Measurements from ENCODE around the gene IFT172. TPM values are rescaled to one million over a fixed set of nuclear protein-coding genes. Genes with fewer than 3 reads are reported as not detected.

The IFT172 gene
- total RNA-seq, 1 experiment from 2014 or later, result 26.2 TPM

- Histone ChIP-seq H3K79me2 (ENCODE audit: low read depth) (peaks cover 5% of the 10 kb centered on the region; the same call in 1 of the 2 replicates), H3K4me1 (replicated peaks; ENCODE audit: insufficient read depth) (peaks cover 17% of the 10 kb centered on the region), H4K20me1 (ENCODE audit: insufficient read depth) (no peaks in the 10 kb centered on the region; the same call in 1 of the 2 replicates), H3K9me2 (ENCODE audit: insufficient read depth) (no peaks in the 10 kb centered on the region), H3K27me3 (ENCODE audit: insufficient read depth, low read depth) (no peaks in the 10 kb centered on the region), H3K4me2 (no peak overlapping the region), H3F3A (ENCODE audit: insufficient read depth, low read depth) (peaks cover 49% of the 10 kb centered on the region; the same call in 1 of the 2 replicates), H3K4me3 (no peak overlapping the region), H3K36me3 (ENCODE audit: low read depth) (peaks cover 4% of the 10 kb centered on the region; the same call in 1 of the 2 replicates), H3K27ac (no peak overlapping the region), H3K9me3 (ENCODE audit: insufficient read depth, low read depth) (no peaks in the 10 kb centered on the region), H2AFZ (no peak overlapping the region)
- ChIA-PET POLR2A (ENCODE audit: unreplicated experiment) (no interaction called here), CTCF (interaction anchor here (1.1 kb wide), 1 partner anchor 188 kb away, joined by 4 read pairs; the partner anchor contains the start of gene GPN1)
- intact Hi-C loops (cut with micrococcal nuclease; ENCODE audit: unreplicated experiment), result loop anchor here (10.0 kb wide), 1 partner anchor 213 kb away; no protein-coding TSS in a partner anchor
- TF ChIP-seq EZH2 (IDR thresholded peaks at IDR 0.05; ENCODE audit: low read depth) (no peak), CTCF (conservative IDR thresholded peaks at IDR 0.05) (no peak)
- no TSS peak for BruUV-seq (replicated peaks)
- no peak for DNase-seq
Observed at GRCh38 chr2:27441226-27441926, 48.2 kb downstream of the IFT172 start.

GRCh38 chr2:27435628-27436027 lies 53.9 kb downstream of the IFT172 start:
- no peak for DNase-seq
- Histone ChIP-seq H3K36me3 (ENCODE audit: low read depth) (peaks cover 28% of the 10 kb centered on the region), H3K4me3 (no peak overlapping the region), H3F3A (ENCODE audit: insufficient read depth, low read depth) (peaks cover 22% of the 10 kb centered on the region; the same call in 1 of the 2 replicates), H4K20me1 (ENCODE audit: insufficient read depth) (peaks cover 28% of the 10 kb centered on the region), H2AFZ (no peak overlapping the region), H3K27me3 (ENCODE audit: insufficient read depth, low read depth) (no peaks in the 10 kb centered on the region), H3K4me1 (replicated peaks; ENCODE audit: insufficient read depth) (peaks cover 9% of the 10 kb centered on the region), H3K9me3 (ENCODE audit: insufficient read depth, low read depth) (no peaks in the 10 kb centered on the region), H3K9me2 (ENCODE audit: insufficient read depth) (no peaks in the 10 kb centered on the region), H3K79me2 (ENCODE audit: low read depth) (peaks cover 27% of the 10 kb centered on the region), H3K4me2 (no peak overlapping the region), H3K27ac (no peak overlapping the region)
- no TSS peak for BruUV-seq (replicated peaks)
- TF ChIP-seq CTCF (conservative IDR thresholded peaks at IDR 0.05), result no peak
- TF ChIP-seq EZH2 (IDR thresholded peaks at IDR 0.05; ENCODE audit: low read depth), result no peak
- ChIA-PET POLR2A (ENCODE audit: unreplicated experiment) (no interaction called here), CTCF (no interaction called here)
- intact Hi-C loops (cut with micrococcal nuclease; ENCODE audit: unreplicated experiment), result no loop called here

- peaks cover 43% of the 10 kb centered on the region for H3K79me2 ChIP-seq (ENCODE audit: low read depth)
- BruUV-seq (replicated peaks), result no TSS peak
Observed at GRCh38 chr2:27431395-27431794, 58.1 kb downstream of the IFT172 start.

More at GRCh38 chr2:27431395-27431794, 58.1 kb downstream of the IFT172 start:
- POLR2A ChIA-PET (ENCODE audit: unreplicated experiment), result interaction anchor here (0.6 kb wide), 1 partner anchor 84 kb away, joined by 7 read pairs; no protein-coding TSS in a partner anchor
- Histone ChIP-seq H3K27ac (no peak overlapping the region), H4K20me1 (ENCODE audit: insufficient read depth) (peaks cover 42% of the 10 kb centered on the region), H3K9me3 (ENCODE audit: insufficient read depth, low read depth) (no peaks in the 10 kb centered on the region), H3K9me2 (ENCODE audit: insufficient read depth) (no peaks in the 10 kb centered on the region), H3K4me2 (no peak overlapping the region), H3F3A (ENCODE audit: insufficient read depth, low read depth) (peaks cover 14% of the 10 kb centered on the region; the same call in 1 of the 2 replicates), H3K4me3 (no peak overlapping the region), H3K27me3 (ENCODE audit: insufficient read depth, low read depth) (no peaks in the 10 kb centered on the region), H3K4me1 (replicated peaks; ENCODE audit: insufficient read depth) (peaks cover 27% of the 10 kb centered on the region), H3K36me3 (ENCODE audit: low read depth) (peaks cover 28% of the 10 kb centered on the region), H2AFZ (no peak overlapping the region)
- TF ChIP-seq CTCF (conservative IDR thresholded peaks at IDR 0.05) (no peak), EZH2 (IDR thresholded peaks at IDR 0.05; ENCODE audit: low read depth) (no peak)
- DNase-seq, result no peak
- CTCF ChIA-PET, result interaction anchor here (0.6 to 0.7 kb wide), 2 partner anchors 62 to 1299 kb away, joined by 3 read pairs; no protein-coding TSS in a partner anchor
- intact Hi-C loops (cut with micrococcal nuclease; ENCODE audit: unreplicated experiment), result no loop called here

Data from PC-9 (cell line).